ENCODE measurements around the gene ZNF256.
A peak's percentile ranks its signal among the peaks of the same experiment; 100 is the strongest.

The ZNF256 gene

GRCh38 chr19:57961785-57962184 lies 14.3 kb upstream of the ZNF256 start:
- DNase-seq, result no peak
- Histone ChIP-seq H3K4me3 (ENCODE audit: low read depth, low read length) (no peak overlapping the region), H3K27me3 (replicated peaks) (no peaks in the 10 kb centered on the region), H3K36me3 (replicated peaks) (no peaks in the 10 kb centered on the region), H3K27ac (no peak overlapping the region)
- no peak for TF ChIP-seq CTCF (IDR thresholded peaks at IDR 0.05; ENCODE audit: low read depth, low read length, missing control alignments)
- in situ Hi-C loops (cut with HindIII; ENCODE audit: low pct_ligation_motif_present, low sequenced_read_pairs), result no loop called here

GRCh38 chr19:57954996-57955395 lies 7.5 kb upstream of the ZNF256 start:
- in situ Hi-C loops (cut with HindIII; ENCODE audit: low pct_ligation_motif_present, low sequenced_read_pairs), result no loop called here
- DNase-seq, result no peak
- no peak for TF ChIP-seq CTCF (IDR thresholded peaks at IDR 0.05; ENCODE audit: low read depth, low read length, missing control alignments)
- Histone ChIP-seq H3K4me3 (ENCODE audit: low read depth, low read length) (no peak overlapping the region), H3K27me3 (replicated peaks) (no peaks in the 10 kb centered on the region), H3K36me3 (replicated peaks) (no peaks in the 10 kb centered on the region), H3K27ac (no peak overlapping the region)

- in situ Hi-C loops (cut with HindIII; ENCODE audit: low pct_ligation_motif_present, low sequenced_read_pairs), result no loop called here
- no peak for TF ChIP-seq CTCF (IDR thresholded peaks at IDR 0.05; ENCODE audit: low read depth, low read length, missing control alignments)
- Histone ChIP-seq H3K36me3 (replicated peaks) (no peaks in the 10 kb centered on the region), H3K27me3 (replicated peaks) (no peaks in the 10 kb centered on the region), H3K4me3 (ENCODE audit: low read depth, low read length) (no peak overlapping the region), H3K27ac (no peak overlapping the region)
- DNase-seq, result no peak
Observed at GRCh38 chr19:57949702-57950101, 2.2 kb upstream of the ZNF256 start.

- DNase-seq, result no peak
- no peak for TF ChIP-seq CTCF (IDR thresholded peaks at IDR 0.05; ENCODE audit: low read depth, low read length, missing control alignments)
- in situ Hi-C loops (cut with HindIII; ENCODE audit: low pct_ligation_motif_present, low sequenced_read_pairs), result no loop called here
- no peaks in the 10 kb centered on the region for H3K36me3 ChIP-seq (replicated peaks)
- H3K27ac ChIP-seq, result no peak overlapping the region
- H3K27me3 ChIP-seq (replicated peaks), result no peaks in the 10 kb centered on the region
- H3K4me3 ChIP-seq (ENCODE audit: low read depth, low read length), result no peak overlapping the region
Observed at GRCh38 chr19:57949296-57949695, 1.8 kb upstream of the ZNF256 start.

GRCh38 chr19:57947088-57947418 lies 453 bp downstream of the ZNF256 start:
- Histone ChIP-seq H3K27me3 (replicated peaks) (no peaks in the 10 kb centered on the region), H3K4me3 (ENCODE audit: low read depth, low read length) (peak overlapping the region; percentile 86), H3K27ac (peak overlapping the region; percentile 37), H3K36me3 (replicated peaks) (peaks cover 14% of the 10 kb centered on the region)
- TF ChIP-seq CTCF (IDR thresholded peaks at IDR 0.05; ENCODE audit: low read depth, low read length, missing control alignments), result no peak
- in situ Hi-C loops (cut with HindIII; ENCODE audit: low pct_ligation_motif_present, low sequenced_read_pairs), result no loop called here
- no peak for DNase-seq

GRCh38 chr19:57946316-57946715 lies 1.2 kb downstream of the ZNF256 start:
- TF ChIP-seq CTCF (IDR thresholded peaks at IDR 0.05; ENCODE audit: low read depth, low read length, missing control alignments), result no peak
- H3K27ac ChIP-seq, result no peak overlapping the region
- in situ Hi-C loops (cut with HindIII; ENCODE audit: low pct_ligation_motif_present, low sequenced_read_pairs), result no loop called here

More at GRCh38 chr19:57946316-57946715, 1.2 kb downstream of the ZNF256 start:
- Histone ChIP-seq H3K4me3 (ENCODE audit: low read depth, low read length) (peak overlapping the region; percentile 86), H3K36me3 (replicated peaks) (peaks cover 21% of the 10 kb centered on the region), H3K27me3 (replicated peaks) (no peaks in the 10 kb centered on the region)
- DNase-seq, result no peak
